ENCODE measurements around the gene GNG7. TPM values are rescaled to one million over a fixed set of nuclear protein-coding genes. Genes with fewer than 3 reads are reported as not detected.

GNG7 gene
- total and polyA plus RNA-seq, 3 donors from 2014 or later, result 16.9 to 38.7 (median 25.3) TPM

DNA sequence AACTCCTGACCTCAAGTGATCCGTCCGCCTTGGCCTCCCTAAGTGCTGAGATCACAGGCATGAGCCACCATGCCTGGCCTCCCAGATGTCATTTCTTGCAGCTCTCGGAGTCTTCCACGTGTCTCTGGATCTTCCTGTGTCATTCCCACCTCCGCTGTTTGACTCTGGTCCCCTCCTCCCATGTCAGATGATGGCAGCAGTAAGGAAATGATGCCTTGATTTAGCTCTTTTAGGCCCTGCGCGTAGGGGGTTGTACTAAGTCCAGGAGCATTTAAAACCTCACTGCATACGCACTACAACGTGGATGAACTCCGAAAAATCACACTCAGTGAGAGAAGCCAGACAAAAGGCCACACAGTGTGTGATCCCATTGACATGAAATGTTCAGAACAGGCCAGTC lies 113.1 kb downstream of the GNG7 start:
- DNase-seq, result no peak
- no peak overlapping the region for H3K4me3 ChIP-seq
- TF ChIP-seq POLR2A (IDR thresholded peaks at IDR 0.05) (no peak), CTCF (IDR thresholded peaks at IDR 0.05) (no peak)
- H3K27ac ChIP-seq, result peak overlapping the region in 1 of 2 donors; percentile 84
- intact Hi-C loops (cut with DNase I; ENCODE audit: low total_unique reads), result no loop called here
- H3K27me3 ChIP-seq, result no peaks in the 10 kb centered on the region
- 90 to 93% methylated on average over 10 of the region's 10 CpGs for WGBS, 2 donors
- H3K4me1 ChIP-seq, result peaks cover 15% of the 10 kb centered on the region
- no peaks in the 10 kb centered on the region for H3K36me3 ChIP-seq (ENCODE audit: low read depth, missing control alignments)
- H3K9me3 ChIP-seq, result no peaks in the 10 kb centered on the region

DNA sequence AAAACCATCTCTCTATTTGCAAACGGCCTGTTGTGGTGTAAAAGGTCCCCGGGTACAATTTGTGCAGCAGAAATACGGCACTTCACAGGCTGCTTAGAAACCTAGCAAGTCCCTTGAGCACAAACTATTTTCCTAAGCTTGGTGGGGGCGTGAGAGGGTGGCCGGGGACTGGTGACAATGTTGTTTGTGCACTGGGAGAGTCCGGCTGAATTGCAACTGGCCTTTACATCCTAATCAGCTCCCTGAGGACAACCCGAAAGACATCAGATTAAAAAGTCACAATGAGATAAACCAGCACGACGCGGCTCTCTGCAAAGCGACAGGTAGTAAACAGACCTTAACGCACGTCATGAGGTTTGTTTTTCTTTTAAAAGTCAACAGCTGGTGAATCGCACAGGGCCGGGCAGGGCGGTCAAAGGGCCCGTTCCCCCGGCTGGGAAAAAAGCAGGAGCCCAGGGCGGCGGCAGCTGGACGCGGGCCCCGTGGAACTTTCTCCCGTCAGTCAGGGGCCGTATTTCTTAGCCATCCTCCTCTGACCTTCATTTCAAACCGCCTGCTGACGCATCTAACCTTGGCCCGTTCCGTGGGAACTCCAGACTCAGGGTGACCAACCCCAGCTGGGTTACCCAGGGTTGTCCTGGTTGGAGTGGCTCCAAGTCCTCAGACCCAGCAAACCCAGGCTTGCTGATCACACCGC lies 114.3 kb downstream of the GNG7 start:
- intact Hi-C loops (cut with DNase I; ENCODE audit: low total_unique reads), result no loop called here
- Histone ChIP-seq H3K36me3 (ENCODE audit: low read depth, missing control alignments) (no peaks in the 10 kb centered on the region), H3K4me1 (peaks cover 15% of the 10 kb centered on the region), H3K27me3 (no peaks in the 10 kb centered on the region), H3K9me3 (no peaks in the 10 kb centered on the region), H3K27ac (peak overlapping the region; percentile 79 to 84), H3K4me3 (no peak overlapping the region)
- TF ChIP-seq CTCF (IDR thresholded peaks at IDR 0.05) (no peak), POLR2A (IDR thresholded peaks at IDR 0.05) (no peak)
- peak; percentile 75 for DNase-seq
- 26 to 44% methylated on average over 24 to 30 of the region's 30 CpGs for WGBS, 2 donors

- Histone ChIP-seq H3K27ac (peak overlapping the region; percentile 79 to 84), H3K4me1 (peaks cover 15% of the 10 kb centered on the region), H3K4me3 (no peak overlapping the region), H3K9me3 (no peaks in the 10 kb centered on the region), H3K36me3 (ENCODE audit: low read depth, missing control alignments) (no peaks in the 10 kb centered on the region), H3K27me3 (no peaks in the 10 kb centered on the region)
- 75 to 81% methylated on average over 16 to 31 of the region's 32 CpGs for WGBS, 2 donors
- no peak for DNase-seq
- TF ChIP-seq CTCF (IDR thresholded peaks at IDR 0.05), result no peak
- no peak for TF ChIP-seq POLR2A (IDR thresholded peaks at IDR 0.05)
- intact Hi-C loops (cut with DNase I; ENCODE audit: low total_unique reads), result no loop called here
Observed at GRCh38 chr19:2587001-2587719, 115.3 kb downstream of the GNG7 start.

- TF ChIP-seq POLR2A (IDR thresholded peaks at IDR 0.05) (no peak), CTCF (IDR thresholded peaks at IDR 0.05) (no peak)
- H3K9me3 ChIP-seq, result no peaks in the 10 kb centered on the region
- peak overlapping the region in 1 of 2 donors; percentile 84 for H3K27ac ChIP-seq
- no peaks in the 10 kb centered on the region for H3K27me3 ChIP-seq
- no peak overlapping the region for H3K4me3 ChIP-seq
- DNase-seq, result no peak
- H3K4me1 ChIP-seq, result peaks cover 15% of the 10 kb centered on the region
- intact Hi-C loops (cut with DNase I; ENCODE audit: low total_unique reads), result no loop called here
- WGBS, 2 donors, result 86 to 90% methylated on average over 9 of the region's 9 CpGs
- H3K36me3 ChIP-seq (ENCODE audit: low read depth, missing control alignments), result no peaks in the 10 kb centered on the region
Observed at GRCh38 chr19:2586196-2586595, 116.3 kb downstream of the GNG7 start.

All from testis (tissue), 3 donors.